H9 (cell line): ENCODE data around the gene EPB41L4B. TPM values are rescaled to one million over a fixed set of nuclear protein-coding genes. Genes with fewer than 3 reads are reported as not detected.

ENCODE experiments used
- DNase-seq: peaks from one replicate; pipeline ENCODE4 v3.0.0-alpha.2; 2017
- H2AFZ ChIP-seq: one replicate; pipeline ENCODE4 v1.6.1; 2013; ENCODE audit warnings: mild to moderate bottlenecking, low read length, control low read depth, moderate library complexity
- H2AK5ac ChIP-seq: 2 replicates; pipeline ENCODE4 v1.6.1; 2013; ENCODE audit warnings: low read length, control low read depth, mixed read lengths; ENCODE audit not compliant: insufficient read length
- H2BK120ac ChIP-seq: one replicate; pipeline ENCODE4 v1.6.1; 2013; ENCODE audit warnings: low read depth, mild to moderate bottlenecking, low read length, control low read depth, inconsistent platforms; ENCODE audit not compliant: poor library complexity, severe bottlenecking
- H2BK12ac ChIP-seq: 2 replicates; pipeline ENCODE4 v1.6.1; 2013; ENCODE audit warnings: low read length, control low read depth, mixed read lengths, low read depth; ENCODE audit not compliant: insufficient read length
- H2BK15ac ChIP-seq: 2 replicates; pipeline ENCODE4 v1.6.1; 2013; ENCODE audit warnings: low read depth, low read length, control low read depth
- H2BK20ac ChIP-seq: one replicate; pipeline ENCODE4 v1.6.1; 2013; ENCODE audit warnings: low read depth, mild to moderate bottlenecking, low read length, control low read depth, inconsistent platforms; ENCODE audit not compliant: poor library complexity, severe bottlenecking
- H2BK5ac ChIP-seq: 2 replicates; pipeline ENCODE4 v1.6.1; 2013; ENCODE audit warnings: low read length, control low read depth, mixed read lengths; ENCODE audit not compliant: insufficient read length
- H3K14ac ChIP-seq: 2 replicates; pipeline ENCODE4 v1.6.1; 2013; ENCODE audit warnings: low read length, control low read depth; ENCODE audit not compliant: insufficient read depth
- H3K18ac ChIP-seq: 2 replicates; pipeline ENCODE4 v1.6.1; 2013; ENCODE audit warnings: low read depth, mild to moderate bottlenecking, mixed read lengths, low read length, control low read depth; ENCODE audit not compliant: insufficient read length
- H3K23ac ChIP-seq: 2 replicates; pipeline ENCODE4 v1.6.1; 2013; ENCODE audit warnings: low read length, control low read depth, mixed read lengths, low read depth; ENCODE audit not compliant: insufficient read length
- H3K23me2 ChIP-seq: 2 replicates; pipeline ENCODE4 v1.6.1; 2013; ENCODE audit warnings: low read depth, mild to moderate bottlenecking, mixed read lengths, low read length, control low read depth; ENCODE audit not compliant: insufficient read length, poor library complexity, severe bottlenecking
- H3K27ac ChIP-seq: 2 replicates; pipeline ENCODE4 v1.5.1; 2013; ENCODE audit warnings: low read length, control low read depth, mixed read lengths, low read depth; ENCODE audit not compliant: insufficient read length
- H3K27me3 ChIP-seq: 2 replicates; pipeline ENCODE4 v1.6.1; 2013; ENCODE audit warnings: low read length, control low read depth, inconsistent platforms; ENCODE audit not compliant: insufficient read depth
- H3K4ac ChIP-seq: 2 replicates; pipeline ENCODE4 v1.6.1; 2013; ENCODE audit warnings: low read depth, mild to moderate bottlenecking, control low read depth, inconsistent platforms, low read length, moderate library complexity
- H3K4me1 ChIP-seq: 2 replicates; pipeline ENCODE4 v1.6.1; 2013; ENCODE audit warnings: low read length, control low read depth, inconsistent platforms; ENCODE audit not compliant: insufficient read depth
- H3K4me2 ChIP-seq: 2 replicates; pipeline ENCODE4 v1.6.1; 2013; ENCODE audit warnings: low read length, control low read depth, mixed read lengths; ENCODE audit not compliant: insufficient read length, insufficient read depth
- H3K56ac ChIP-seq: 2 replicates; pipeline ENCODE4 v1.6.1; 2013; ENCODE audit warnings: low read depth, mild to moderate bottlenecking, mixed read lengths, low read length, control low read depth; ENCODE audit not compliant: insufficient read length
- H3K79me1 ChIP-seq: 2 replicates; pipeline ENCODE4 v1.6.1; 2013; ENCODE audit warnings: low read depth, mild to moderate bottlenecking, moderate library complexity, low read length, control low read depth, inconsistent platforms; ENCODE audit not compliant: insufficient read depth, poor library complexity, severe bottlenecking
- H3K79me2 ChIP-seq: 2 replicates; pipeline ENCODE4 v1.6.1; 2013; ENCODE audit warnings: low read length, control low read depth, inconsistent platforms; ENCODE audit not compliant: insufficient read depth
- H3K9ac ChIP-seq: 2 replicates; pipeline ENCODE4 v1.6.1; 2013; ENCODE audit warnings: low read length, control low read depth, mixed read lengths; ENCODE audit not compliant: insufficient read length; ENCODE audit errors: extremely low read depth
- H3K9me3 ChIP-seq: one replicate; pipeline ENCODE4 v1.6.1; 2013; ENCODE audit warnings: low read depth, low read length, inconsistent platforms; ENCODE audit not compliant: control insufficient read depth
- H3T11ph ChIP-seq: one replicate; pipeline ENCODE4 v1.6.1; 2013; ENCODE audit warnings: mild to moderate bottlenecking, low read length, control low read depth, inconsistent platforms
- H4K20me1 ChIP-seq: one replicate; pipeline ENCODE4 v1.6.1; 2013; ENCODE audit not compliant: control insufficient read depth, insufficient read length, insufficient read depth
- H4K5ac ChIP-seq: 2 replicates; pipeline ENCODE4 v1.6.1; 2013; ENCODE audit warnings: low read depth, mild to moderate bottlenecking, mixed read lengths, low read length, control low read depth; ENCODE audit not compliant: insufficient read length
- H4K8ac ChIP-seq: replicated peaks from 2 replicates; pipeline ENCODE4 v1.6.1; 2013; ENCODE audit warnings: low read length, control low read depth, mixed read lengths, low read depth; ENCODE audit not compliant: insufficient read length
- H4K91ac ChIP-seq: 2 replicates; pipeline ENCODE4 v1.6.1; 2013; ENCODE audit warnings: low read depth, mild to moderate bottlenecking, moderate library complexity, mixed read lengths, low read length, control low read depth; ENCODE audit not compliant: insufficient read length
- H3K27ac Mint-ChIP-seq, 3 experiments: 2 replicates in 2 of 3; 3 replicates in 1 of 3; pipeline ENCODE4 v1.8.0; 2020 to 2021; ENCODE audit warnings: mixed read lengths in 3 of 3, mild to moderate bottlenecking in 1 of 3, moderate library complexity in 1 of 3
- H3K27me3 Mint-ChIP-seq: 2 replicates; pipeline ENCODE4 v1.8.0; 2021; ENCODE audit warnings: low read depth, mild to moderate bottlenecking, moderate library complexity, mixed read lengths
- H3K36me3 Mint-ChIP-seq, 3 experiments: 2 replicates in 2 of 3; 3 replicates in 1 of 3; pipeline ENCODE4 v1.8.0; 2020 to 2021; ENCODE audit warnings: low read depth in 3 of 3, mixed read lengths in 3 of 3; ENCODE audit not compliant: insufficient read depth in 1 of 3
- H3K4me1 Mint-ChIP-seq, 2 experiments: 2 replicates each; pipeline ENCODE4 v1.8.0; 2020; ENCODE audit warnings: mixed read lengths in 2 of 2
- H3K4me3 Mint-ChIP-seq, 2 experiments: 2 replicates in 1 of 2; 3 replicates in 1 of 2; pipeline ENCODE4 v1.8.0; 2020 to 2021; ENCODE audit warnings: mild to moderate bottlenecking in 2 of 2, mixed read lengths in 2 of 2, moderate library complexity in 1 of 2
- H3K9me3 Mint-ChIP-seq, 2 experiments: 2 replicates in 1 of 2; 3 replicates in 1 of 2; pipeline ENCODE4 v1.8.0; 2020; ENCODE audit warnings: mild to moderate bottlenecking in 2 of 2, mixed read lengths in 2 of 2, moderate library complexity in 1 of 2
- CTCF ChIP-seq: fragments of 200-600 bp; sonication (generic); conservative IDR thresholded peaks from 3 replicates; pipeline ENCODE4 v1.8.0; 2021; ENCODE audit warnings: antibody characterized with exemption, mild to moderate bottlenecking
- WGBS: extraction: QIAGEN DNeasy Blood & Tissue Kit; methylation state at CpG from one replicate; pipeline ENCODE4 v1.1.7; 2013; ENCODE audit warnings: missing lambda C conversion rate, low lambda C conversion rate, mixed read lengths; ENCODE audit not compliant: insufficient read length; ENCODE audit errors: extremely low coverage; 5-methylcytosine and 5-hydroxymethylcytosine counted together
- total RNA-seq: library from RNA; stranded (reverse); gene quantifications from 2 replicates; pipeline ENCODE4 v1.2.1, GENCODE V29; 2021

EPB41L4B gene
- total RNA-seq, 1 experiment from 2014 or later: 18.9 TPM

GRCh38 chr9:109191746-109192145 lies 129.1 kb downstream of the EPB41L4B start:
- Histone ChIP-seq H3K18ac (no peak overlapping the region), H3K9me3 (no peaks in the 10 kb centered on the region), H3K27me3 (no peaks in the 10 kb centered on the region), H3T11ph (no peak overlapping the region), H2BK120ac (no peak overlapping the region), H2BK5ac (no peak overlapping the region), H4K8ac (no peak overlapping the region), H2AFZ (no peak overlapping the region), H3K4me1 (no peaks in the 10 kb centered on the region), H3K9ac (no peak overlapping the region), H3K23me2 (no peaks in the 10 kb centered on the region), H3K14ac (no peak overlapping the region; the same call in 1 of the 2 replicates), H3K79me2 (no peaks in the 10 kb centered on the region), H3K56ac (no peak overlapping the region), H3K4ac (no peak overlapping the region), H4K20me1 (no peaks in the 10 kb centered on the region), H3K79me1 (no peaks in the 10 kb centered on the region), H2AK5ac (no peak overlapping the region), H2BK12ac (no peak overlapping the region), H4K5ac (no peak overlapping the region), H2BK15ac (no peak overlapping the region), H4K91ac (no peak overlapping the region), H2BK20ac (no peak overlapping the region), H3K27ac (no peak overlapping the region), H3K23ac (no peak overlapping the region), H3K4me2 (no peak overlapping the region)
- TF ChIP-seq CTCF: no peak
- WGBS: no CpG with 5 or more reads among the region's 9 CpGs
- Mint-ChIP-seq H3K4me1 (peaks cover 6 to 7% of the 10 kb centered on the region in 2 experiments; a peak in 3 of 4 replicates), H3K36me3 (no peaks in the 10 kb centered on the region), H3K27ac (no peak overlapping the region; a peak in 1 of 7 replicates), H3K4me3 (no peak overlapping the region), H3K27me3 (peaks cover 5% of the 10 kb centered on the region), H3K9me3 (no peaks in the 10 kb centered on the region; a peak in 1 of 5 replicates)
- no peak for DNase-seq
